HG02759 (cell line): ENCODE data around the gene DYRK3.
"Not testable (repeated sequence)": the region's sequence is repeated elsewhere in the genome, so short reads cannot be mapped to it uniquely, and the experiment has no call there.

Source experiments
- ATAC-seq: cut with Tn5 transposase; IDR thresholded peaks from one replicate; pipeline ENCODE4 v1.9.1; 2021; ENCODE audit warnings: mild to moderate bottlenecking, moderate library complexity; ENCODE audit not compliant: unreplicated experiment

DYRK3 gene

DNA sequence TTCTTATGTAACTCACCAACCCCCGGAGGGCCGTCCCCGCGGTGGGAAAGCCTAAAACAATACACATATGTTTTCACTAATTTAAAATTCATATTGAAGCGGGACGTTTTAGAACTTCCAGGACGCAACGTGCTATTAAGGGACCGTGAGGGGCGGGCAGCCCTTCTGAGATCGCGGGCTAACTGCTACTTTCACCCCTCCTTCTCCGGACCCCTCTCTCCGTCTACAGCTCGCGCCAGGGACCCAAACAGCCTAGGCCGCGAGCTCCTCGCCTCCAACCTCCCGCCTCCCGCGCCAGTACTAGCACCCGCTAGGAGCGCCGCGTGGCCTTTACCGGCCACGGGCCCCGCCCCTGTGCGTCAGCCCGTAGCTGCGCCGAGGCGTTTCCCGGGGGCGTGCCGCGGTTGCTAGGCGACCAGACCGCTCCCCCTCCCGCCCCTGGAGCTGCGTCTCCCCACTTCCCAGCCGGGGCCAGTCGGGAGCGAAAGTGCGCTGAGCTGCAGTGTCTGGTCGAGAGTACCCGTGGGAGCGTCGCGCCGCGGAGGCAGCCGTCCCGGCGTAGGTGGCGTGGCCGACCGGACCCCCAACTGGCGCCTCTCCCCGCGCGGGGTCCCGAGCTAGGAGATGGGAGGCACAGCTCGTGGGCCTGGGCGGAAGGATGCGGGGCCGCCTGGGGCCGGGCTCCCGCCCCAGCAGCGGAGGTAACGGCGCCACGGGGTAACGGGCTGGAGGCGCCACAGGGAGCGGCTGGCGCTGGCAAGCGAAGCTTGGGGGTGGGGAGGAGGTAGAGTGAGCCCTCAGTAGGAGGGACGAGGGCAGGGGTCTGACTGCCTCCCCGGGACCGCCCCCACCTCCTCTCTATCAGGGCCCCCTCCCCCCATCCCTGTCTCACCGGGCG, at the start of gene DYRK3:
Gene DYRK3 (plus strand): TSS at position 457 of the 898 bp plus-strand sequence. CDS start 168 bp downstream, at position 625.
- ATAC-seq = peak; percentile 97

DNA sequence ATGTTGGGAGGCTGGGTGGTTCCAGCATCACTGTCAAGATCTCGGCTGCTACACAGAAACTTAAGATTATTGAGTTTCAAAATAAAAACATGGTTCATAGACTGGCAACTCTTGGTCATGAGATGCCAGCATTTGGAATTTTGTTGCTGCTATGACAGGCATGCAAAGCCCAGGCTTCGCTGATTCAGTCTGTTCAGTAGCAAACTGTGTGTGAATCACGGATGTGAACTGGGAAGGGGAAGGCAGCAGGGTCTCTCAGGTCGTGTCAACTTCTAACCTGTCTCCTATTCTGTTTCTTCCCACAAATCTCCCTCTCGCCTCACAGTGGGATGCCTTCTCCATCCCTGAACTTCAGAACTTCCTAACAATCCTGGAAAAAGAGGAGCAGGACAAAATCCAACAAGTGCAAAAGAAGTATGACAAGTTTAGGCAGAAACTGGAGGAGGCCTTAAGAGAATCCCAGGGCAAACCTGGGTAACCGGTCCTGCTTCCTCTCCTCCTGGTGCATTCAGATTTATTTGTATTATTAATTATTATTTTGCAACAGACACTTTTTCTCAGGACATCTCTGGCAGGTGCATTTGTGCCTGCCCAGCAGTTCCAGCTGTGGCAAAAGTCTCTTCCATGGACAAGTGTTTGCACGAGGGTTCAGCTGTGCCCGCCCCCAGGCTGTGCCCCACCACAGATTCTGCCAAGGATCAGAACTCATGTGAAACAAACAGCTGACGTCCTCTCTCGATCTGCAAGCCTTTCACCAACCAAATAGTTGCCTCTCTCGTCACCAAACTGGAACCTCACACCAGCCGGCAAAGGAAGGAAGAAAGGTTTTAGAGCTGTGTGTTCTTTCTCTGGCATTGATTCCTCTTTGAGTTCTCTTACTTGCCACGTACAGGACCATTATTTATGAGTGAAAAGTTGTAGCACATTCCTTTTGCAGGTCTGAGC, 48.6 kb upstream of the DYRK3 start:
- ATAC-seq = no peak

GRCh38 chr1:206587904-206588303, 47.4 kb upstream of the DYRK3 start:
- no peak for ATAC-seq

DNA sequence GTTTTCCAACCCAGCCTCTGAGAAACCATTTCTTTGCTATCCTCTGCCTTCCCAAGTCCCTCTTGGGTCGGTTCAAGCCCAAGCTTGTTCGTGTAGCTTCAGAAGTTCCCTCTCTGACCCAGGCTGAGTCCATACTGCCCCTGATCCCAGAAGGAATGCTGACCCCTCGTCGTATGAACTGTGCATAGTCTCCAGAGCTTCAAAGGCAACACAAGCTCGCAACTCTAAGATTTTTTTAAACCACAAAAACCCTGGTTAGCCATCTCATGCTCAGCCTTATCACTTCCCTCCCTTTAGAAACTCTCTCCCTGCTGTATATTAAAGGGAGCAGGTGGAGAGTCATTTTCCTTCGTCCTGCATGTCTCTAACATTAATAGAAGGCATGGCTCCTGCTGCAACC, 46.8 kb upstream of the DYRK3 start:
- ATAC-seq = no peak

GRCh38 chr1:206589206-206589605, 46.1 kb upstream of the DYRK3 start:
- no peak for ATAC-seq

- peak; percentile 43 for ATAC-seq
Measured at GRCh38 chr1:206590025-206590758, 45.1 kb upstream of the DYRK3 start.

GRCh38 chr1:206591226-206591625, 44.1 kb upstream of the DYRK3 start:
- no peak for ATAC-seq

GRCh38 chr1:206591696-206592095, 43.6 kb upstream of the DYRK3 start:
- ATAC-seq = no peak

DNA sequence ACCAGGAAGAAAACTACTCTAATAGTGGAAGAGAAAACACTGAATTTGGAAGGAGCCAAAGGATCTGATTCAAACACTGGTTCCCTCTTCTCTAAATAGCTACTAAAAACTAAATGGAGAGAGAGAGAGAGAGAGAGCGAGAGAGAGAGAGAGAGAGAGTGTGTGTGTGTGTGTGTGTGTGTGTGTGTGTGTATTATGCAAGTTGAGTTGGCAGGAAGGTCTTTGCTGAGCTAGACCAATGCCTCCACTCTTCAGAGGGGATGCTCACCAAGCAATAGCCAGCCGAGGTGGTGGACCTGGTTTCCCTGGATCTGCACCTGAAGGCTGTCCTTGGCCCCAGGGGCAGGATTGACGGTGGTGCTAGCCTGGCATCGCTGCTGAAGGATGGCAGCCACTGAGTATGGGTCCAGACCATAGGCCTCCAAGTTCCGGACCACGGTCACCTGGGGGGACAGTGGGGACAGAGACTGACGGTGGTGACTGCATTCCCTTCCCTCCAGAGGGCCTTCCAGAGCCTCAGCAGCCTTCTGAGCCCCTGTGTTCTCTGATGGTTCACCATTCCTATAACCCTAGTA, 41.9 kb upstream of the DYRK3 start:
- no peak for ATAC-seq

DNA sequence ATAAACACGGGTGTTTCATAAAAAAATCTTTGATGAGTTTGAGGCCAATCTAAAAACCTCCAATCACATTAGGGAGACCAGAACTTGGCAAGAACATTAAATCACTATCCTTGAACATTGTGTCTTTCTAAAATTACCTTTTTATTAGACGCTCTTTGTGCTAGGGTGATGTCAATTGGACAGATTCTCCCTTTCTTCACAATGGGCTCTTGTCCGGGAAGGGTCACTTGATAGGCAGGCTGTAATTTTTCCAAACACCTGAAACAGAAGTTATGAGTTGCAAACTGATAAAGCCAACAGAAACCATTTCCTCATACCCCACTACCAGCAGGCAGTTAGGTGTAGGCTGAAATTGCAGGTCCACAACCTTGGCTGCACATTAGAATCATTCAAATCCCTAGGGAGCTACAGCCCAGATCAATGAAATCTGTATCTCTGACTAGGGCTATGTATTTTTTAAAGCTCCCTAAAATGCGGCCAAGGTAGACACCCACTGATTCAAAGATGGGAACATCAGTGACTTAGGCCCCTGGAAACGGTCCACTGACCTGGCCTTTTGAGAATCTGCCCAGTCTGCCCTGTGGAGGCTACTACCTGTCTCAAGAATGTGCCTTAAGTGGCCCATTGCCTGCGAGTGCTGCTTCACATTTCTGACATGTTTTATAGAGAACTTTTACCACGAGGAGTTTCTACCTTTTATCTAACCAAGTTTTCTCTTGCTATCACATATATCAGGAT, 39.6 kb upstream of the DYRK3 start:
- no peak for ATAC-seq

DNA sequence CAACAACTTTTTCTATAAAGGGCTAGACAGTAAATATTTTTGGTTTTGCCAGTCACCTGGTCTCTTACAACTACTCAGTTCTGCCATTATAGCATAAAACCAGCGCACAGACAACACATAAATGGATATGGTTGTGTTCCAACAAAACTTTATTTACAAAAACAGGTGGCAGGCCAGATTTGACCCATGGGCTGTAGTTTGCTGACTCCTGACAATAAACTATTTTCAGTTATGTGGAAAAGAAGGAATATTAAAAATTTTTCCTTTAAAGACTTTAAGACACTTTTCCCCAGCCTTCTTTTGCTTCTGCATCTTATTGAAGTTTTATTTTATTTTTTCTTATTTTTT, 39.0 kb upstream of the DYRK3 start:
- no peak for ATAC-seq

DNA sequence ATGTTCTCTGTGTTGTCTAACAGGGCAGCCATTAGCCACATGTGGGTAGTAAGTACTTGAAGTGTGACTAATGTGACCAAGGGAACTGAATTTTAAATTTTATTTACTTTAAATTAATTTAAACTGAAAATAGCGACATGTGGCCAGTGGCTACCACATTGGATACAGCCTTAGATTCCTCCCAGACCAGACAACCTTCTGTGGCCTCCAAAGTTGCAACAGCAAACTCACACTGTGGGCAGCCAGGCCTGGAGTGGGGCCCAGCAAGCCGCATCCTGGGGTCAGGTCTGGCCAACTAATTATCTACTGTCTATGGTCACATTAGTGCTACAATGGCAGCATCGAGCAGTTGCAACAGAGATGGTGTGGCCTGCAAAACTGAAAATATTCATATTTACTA, 34.8 kb upstream of the DYRK3 start:
- no peak for ATAC-seq

- ATAC-seq = no peak
Measured at GRCh38 chr1:206604861-206605260, 30.5 kb upstream of the DYRK3 start.

- ATAC-seq = no peak
Measured at GRCh38 chr1:206606867-206607266, 28.5 kb upstream of the DYRK3 start.

- no peak for ATAC-seq
Measured at GRCh38 chr1:206608108-206608698, 27.1 kb upstream of the DYRK3 start.

- ATAC-seq = no peak
Measured at GRCh38 chr1:206609229-206609991, 25.9 kb upstream of the DYRK3 start.

GRCh38 chr1:206612129-206612876, 23.0 kb upstream of the DYRK3 start, which contains the start of gene EIF2D:
EIF2D (minus strand) TSS chr1:206612465; CDS start chr1:206612342, 123 bp downstream.
- ATAC-seq = peak; percentile 95

DNA sequence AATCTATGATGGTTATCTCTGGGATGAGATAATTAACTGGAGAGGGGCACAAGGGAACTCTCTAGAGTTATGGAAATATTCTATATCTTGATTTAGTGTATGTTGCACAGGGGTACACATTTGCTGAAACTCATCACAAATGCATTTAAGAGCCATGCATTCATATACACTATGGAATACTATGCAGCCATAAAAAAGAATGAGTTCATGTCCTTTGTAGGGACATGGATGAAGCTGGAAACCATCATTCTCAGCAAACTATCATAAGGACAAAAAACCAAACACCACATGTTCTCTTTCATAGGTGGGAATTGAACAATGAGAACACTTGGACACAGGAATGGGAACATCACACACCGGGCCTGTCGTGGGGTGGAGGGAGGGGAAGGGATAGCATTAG, 8.9 kb upstream of the DYRK3 start:
- ATAC-seq = not testable (repeated sequence)
